Common myeloid progenitor, CD34-positive (primary cell): ENCODE measurements around the gene CHRD. TPM values are rescaled to one million over a fixed set of nuclear protein-coding genes. Genes with fewer than 3 reads are reported as not detected.

Experiments
- CTCF ChIA-PET: fragments of 350-600 bp; sonication (Branson Sonifier 250); formaldehyde crosslinking; loops from one replicate; lab custom pipeline; 2021; ENCODE audit warnings: antibody characterized with exemption; lab: Charles Lee
- POLR2A ChIA-PET: fragments of 350-600 bp; sonication (Branson Sonifier 250); formaldehyde crosslinking; loops from one replicate; lab custom pipeline; 2021; ENCODE audit warnings: antibody characterized with exemption; lab: Charles Lee
- DNase-seq, 3 donors: peaks; one replicate each; pipeline versions ENCODE4 v3.0.0 to v3.0.0-alpha.2; 2013
- H3K27ac ChIP-seq, 2 experiments: 1 replicate in 1 of 2; 2 replicates in 1 of 2; pipeline ENCODE4 v1.7.0; 2013; ENCODE audit warnings: inconsistent platforms in 2 of 2, low read length in 2 of 2, mild to moderate bottlenecking in 2 of 2, low read depth in 1 of 2, moderate library complexity in 1 of 2; ENCODE audit not compliant: severe bottlenecking in 2 of 2, insufficient read depth in 1 of 2, poor library complexity in 1 of 2
- H3K27me3 ChIP-seq, 5 experiments: replicated peaks in 2 of 5; 1 replicate in 3 of 5; 2 replicates in 2 of 5; pipeline versions ENCODE4 v1.6.1 to v1.7.0; 2013; ENCODE audit warnings: low read length in 4 of 5, mild to moderate bottlenecking in 2 of 5, moderate library complexity in 2 of 5, inconsistent platforms in 1 of 5; ENCODE audit not compliant: insufficient read depth in 5 of 5, control insufficient read depth in 4 of 5
- H3K36me3 ChIP-seq, 4 experiments: 1 replicate in 2 of 4; 2 replicates in 2 of 4; pipeline versions ENCODE4 v1.6.1 to v1.7.0; 2013; ENCODE audit warnings: low read length in 3 of 4, control low read depth in 1 of 4, mild to moderate bottlenecking in 1 of 4; ENCODE audit not compliant: control insufficient read depth in 4 of 4, insufficient read depth in 4 of 4
- H3K4me1 ChIP-seq, 4 experiments: 1 replicate in 3 of 4; 2 replicates in 1 of 4; pipeline versions ENCODE4 v1.6.1 to v1.7.1; 2013; ENCODE audit warnings: low read length in 3 of 4, mild to moderate bottlenecking in 3 of 4, control low read depth in 1 of 4, inconsistent platforms in 1 of 4, moderate library complexity in 1 of 4; ENCODE audit not compliant: control insufficient read depth in 4 of 4, insufficient read depth in 4 of 4; ENCODE audit errors: control extremely low read depth in 1 of 4
- H3K4me3 ChIP-seq, 7 experiments: 1 replicate in 4 of 7; 2 replicates in 3 of 7; pipeline versions ENCODE4 v1.5.1 to v1.7.0; 2013; ENCODE audit warnings: mild to moderate bottlenecking in 7 of 7, low read length in 6 of 7, moderate library complexity in 6 of 7, inconsistent platforms in 2 of 7, low read depth in 2 of 7, control low read depth in 1 of 7; ENCODE audit not compliant: insufficient read depth in 4 of 7, control insufficient read depth in 1 of 7; ENCODE audit errors: extremely low read depth in 1 of 7
- H3K9me3 ChIP-seq, 5 experiments: 1 replicate in 4 of 5; 2 replicates in 1 of 5; pipeline versions ENCODE4 v1.6.1 to v1.7.1; 2013; ENCODE audit warnings: low read length in 4 of 5, mild to moderate bottlenecking in 2 of 5, inconsistent platforms in 1 of 5, low read depth in 1 of 5, moderate library complexity in 1 of 5; ENCODE audit not compliant: control insufficient read depth in 4 of 5, insufficient read depth in 2 of 5; ENCODE audit errors: control extremely low read depth in 1 of 5
- WGBS: methylation state at CpG from one replicate; pipeline ENCODE4 v1.1.5; 2013; ENCODE audit not compliant: insufficient coverage; 5-methylcytosine and 5-hydroxymethylcytosine counted together
- polyA plus RNA-seq: library from polyadenylated mRNA; unstranded; fragments of 120-200 nt; gene quantifications from one replicate; pipeline ENCODE4 v1.2.1, GENCODE V29; 2013

Gene CHRD
- polyA plus RNA-seq = not detected

GRCh38 chr3:184379358-184380184 lies at the start of gene CHRD:
Gene CHRD, plus strand, starts transcription at chr3:184380054. Its CDS starts 265 bp downstream, at chr3:184380319.
- no peak within 1 kb of the TSS for H3K27ac ChIP-seq
- POLR2A ChIA-PET = no interaction called here
- DNase-seq = no peak
- no peaks in the 10 kb centered on the region for H3K9me3 ChIP-seq
- peaks cover 2 to 27% (median 21%) of the 10 kb centered on the region in 4 experiments for H3K4me1 ChIP-seq
- peak within 1 kb of the TSS in 6 of 7 experiments; percentile 15 to 64 (median 42) for H3K4me3 ChIP-seq
- H3K27me3 ChIP-seq = peaks cover 0 to 48% (median 22%) of the 10 kb centered on the region in 5 experiments
- CTCF ChIA-PET = interaction anchor here (1.2 to 1.5 kb wide), 2 partner anchors 10 to 150 kb away, joined by 3 to 4 read pairs; no protein-coding TSS in a partner anchor
- 72% methylated on average over 12 of the region's 71 CpGs for WGBS
- H3K36me3 ChIP-seq = no peaks in the 10 kb centered on the region

GRCh38 chr3:184332370-184333090 lies 47.3 kb upstream of the CHRD start:
- Histone ChIP-seq H3K27me3 (no peaks in the 10 kb centered on the region), H3K4me3 (no peak overlapping the region), H3K4me1 (peaks cover 1 to 22% (median 17%) of the 10 kb centered on the region in 4 experiments), H3K9me3 (no peaks in the 10 kb centered on the region), H3K27ac (peak overlapping the region in 1 of 2 experiments; percentile 35), H3K36me3 (peaks cover 20 to 76% (median 63%) of the 10 kb centered on the region in 4 experiments)
- DNase-seq = no peak
- POLR2A ChIA-PET = no interaction called here
- CTCF ChIA-PET = interaction anchor here (0.8 kb wide), 1 partner anchor 21 kb away, joined by 3 read pairs; no protein-coding TSS in a partner anchor
- 91% methylated on average over 9 of the region's 10 CpGs for WGBS

GRCh38 chr3:184333190-184333589 lies 46.7 kb upstream of the CHRD start:
- WGBS = 95% methylated on average over 6 of the region's 6 CpGs
- POLR2A ChIA-PET = no interaction called here

GRCh38 chr3:184333700-184334099 lies 46.2 kb upstream of the CHRD start:
- H3K36me3 ChIP-seq = peaks cover 12 to 64% (median 54%) of the 10 kb centered on the region in 4 experiments
- CTCF ChIA-PET = interaction anchor here (0.8 to 1.4 kb wide), 2 partner anchors 20 to 23 kb away, joined by 3 to 5 read pairs; no protein-coding TSS in a partner anchor
- 100% methylated on average over 2 of the region's 3 CpGs for WGBS
- H3K4me3 ChIP-seq = no peak overlapping the region
- H3K27ac ChIP-seq = peak overlapping the region; percentile 2 to 56
- DNase-seq = no peak
- H3K27me3 ChIP-seq = no peaks in the 10 kb centered on the region
- POLR2A ChIA-PET = no interaction called here
- H3K4me1 ChIP-seq = peaks cover 1 to 30% (median 17%) of the 10 kb centered on the region in 4 experiments
- no peaks in the 10 kb centered on the region for H3K9me3 ChIP-seq

More at GRCh38 chr3:184333190-184333589, 46.7 kb upstream of the CHRD start:
- no peaks in the 10 kb centered on the region for H3K27me3 ChIP-seq
- DNase-seq = no peak
- H3K9me3 ChIP-seq = no peaks in the 10 kb centered on the region
- no peak overlapping the region for H3K4me3 ChIP-seq
- H3K4me1 ChIP-seq = peaks cover 1 to 25% (median 17%) of the 10 kb centered on the region in 4 experiments
- H3K27ac ChIP-seq = peak overlapping the region; percentile 2 to 35
- peaks cover 17 to 69% (median 57%) of the 10 kb centered on the region in 4 experiments for H3K36me3 ChIP-seq
- CTCF ChIA-PET = interaction anchor here (0.8 to 1.4 kb wide), 2 partner anchors 20 to 23 kb away, joined by 3 to 5 read pairs; no protein-coding TSS in a partner anchor

GRCh38 chr3:184334470-184335158 lies 45.2 kb upstream of the CHRD start:
- Histone ChIP-seq H3K9me3 (no peaks in the 10 kb centered on the region), H3K4me1 (peaks cover 1 to 32% (median 17%) of the 10 kb centered on the region in 4 experiments), H3K4me3 (no peak overlapping the region), H3K36me3 (peaks cover 8 to 57% (median 46%) of the 10 kb centered on the region in 4 experiments), H3K27me3 (no peaks in the 10 kb centered on the region), H3K27ac (peak overlapping the region; percentile 2 to 84)
- DNase-seq = peak in 2 of 3 donors; percentile 67 to 76
- ChIA-PET POLR2A (no interaction called here), CTCF (interaction anchor here (1.0 to 1.4 kb wide), 2 partner anchors 24 to 33 kb away, joined by 4 to 5 read pairs; no protein-coding TSS in a partner anchor)
- WGBS = 91% methylated on average over 7 of the region's 15 CpGs

- Histone ChIP-seq H3K9me3 (no peaks in the 10 kb centered on the region), H3K4me3 (peak overlapping the region in 6 of 7 experiments; percentile 67 to 88 (median 74)), H3K27ac (peak overlapping the region; percentile 61 to 84), H3K36me3 (peaks cover 8 to 52% (median 40%) of the 10 kb centered on the region in 4 experiments), H3K4me1 (peaks cover 1 to 32% (median 17%) of the 10 kb centered on the region in 4 experiments), H3K27me3 (no peaks in the 10 kb centered on the region)
- no peak for DNase-seq
- ChIA-PET POLR2A (interaction anchor here (0.6 kb wide), 1 partner anchor 9 kb away, joined by 3 read pairs; no protein-coding TSS in a partner anchor), CTCF (interaction anchor here (1.0 kb wide), 1 partner anchor 34 kb away, joined by 4 read pairs; no protein-coding TSS in a partner anchor)
- WGBS = 67% methylated on average over 1 of the region's 4 CpGs
These were observed 44.6 kb upstream of the CHRD start for GRCh38 chr3:184335291-184335660.
